Osteocyte (in vitro differentiated cells): ENCODE results near the gene DNM2. TPM values are rescaled to one million over a fixed set of nuclear protein-coding genes. Genes with fewer than 3 reads are reported as not detected.
"Not testable (repeated sequence)": the region's sequence is repeated elsewhere in the genome, so short reads cannot be mapped to it uniquely, and the experiment has no call there.

Experiments used
- DNase-seq: peaks from one replicate; pipeline ENCODE4 v3.0.0; 2021; ENCODE audit warnings: mixed read lengths; ENCODE audit not compliant: unreplicated experiment; ENCODE audit errors: extremely low spot score
- H3K27ac Mint-ChIP-seq: one replicate; pipeline ENCODE4 v1.8.0; 2021; ENCODE audit warnings: mild to moderate bottlenecking, mixed read lengths; ENCODE audit not compliant: unreplicated experiment
- H3K27me3 Mint-ChIP-seq: one replicate; pipeline ENCODE4 v1.8.0; 2021; ENCODE audit warnings: mixed read lengths; ENCODE audit not compliant: unreplicated experiment
- H3K36me3 Mint-ChIP-seq: one replicate; pipeline ENCODE4 v1.8.0; 2021; ENCODE audit warnings: mixed read lengths; ENCODE audit not compliant: unreplicated experiment
- H3K4me1 Mint-ChIP-seq: one replicate; pipeline ENCODE4 v1.8.0; 2021; ENCODE audit warnings: mixed read lengths; ENCODE audit not compliant: unreplicated experiment
- H3K4me3 Mint-ChIP-seq: one replicate; pipeline ENCODE4 v1.8.0; 2021; ENCODE audit warnings: mild to moderate bottlenecking, moderate library complexity, mixed read lengths; ENCODE audit not compliant: unreplicated experiment
- H3K9me3 Mint-ChIP-seq: one replicate; pipeline ENCODE4 v1.8.0; 2021; ENCODE audit warnings: mixed read lengths; ENCODE audit not compliant: unreplicated experiment
- total RNA-seq: library from RNA; stranded (reverse); gene quantifications from 2 replicates; pipeline ENCODE4 v1.2.1, GENCODE V29; 2021
- TF ChIP-seq, protein P1 (sequence below): fragments of 200-600 bp; sonication (generic); IDR thresholded peaks from 2 replicates; pipeline ENCODE4 v1.5.0; 2021; ENCODE audit warnings: antibody characterized with exemption, mild to moderate bottlenecking, moderate library complexity

DNM2 gene
- total RNA-seq, 1 donor from 2014 or later, result 157 TPM

GRCh38 chr19:10756791-10757190 lies 38.9 kb downstream of the DNM2 start:
- peaks cover 5% of the 10 kb centered on the region for H3K36me3 Mint-ChIP-seq
- no peak overlapping the region for H3K4me3 Mint-ChIP-seq
- no peak overlapping the region for H3K27ac Mint-ChIP-seq
- H3K9me3 Mint-ChIP-seq, result no peaks in the 10 kb centered on the region
- no peaks in the 10 kb centered on the region for H3K27me3 Mint-ChIP-seq
- no peak for DNase-seq
- TF ChIP-seq, protein P1, sequence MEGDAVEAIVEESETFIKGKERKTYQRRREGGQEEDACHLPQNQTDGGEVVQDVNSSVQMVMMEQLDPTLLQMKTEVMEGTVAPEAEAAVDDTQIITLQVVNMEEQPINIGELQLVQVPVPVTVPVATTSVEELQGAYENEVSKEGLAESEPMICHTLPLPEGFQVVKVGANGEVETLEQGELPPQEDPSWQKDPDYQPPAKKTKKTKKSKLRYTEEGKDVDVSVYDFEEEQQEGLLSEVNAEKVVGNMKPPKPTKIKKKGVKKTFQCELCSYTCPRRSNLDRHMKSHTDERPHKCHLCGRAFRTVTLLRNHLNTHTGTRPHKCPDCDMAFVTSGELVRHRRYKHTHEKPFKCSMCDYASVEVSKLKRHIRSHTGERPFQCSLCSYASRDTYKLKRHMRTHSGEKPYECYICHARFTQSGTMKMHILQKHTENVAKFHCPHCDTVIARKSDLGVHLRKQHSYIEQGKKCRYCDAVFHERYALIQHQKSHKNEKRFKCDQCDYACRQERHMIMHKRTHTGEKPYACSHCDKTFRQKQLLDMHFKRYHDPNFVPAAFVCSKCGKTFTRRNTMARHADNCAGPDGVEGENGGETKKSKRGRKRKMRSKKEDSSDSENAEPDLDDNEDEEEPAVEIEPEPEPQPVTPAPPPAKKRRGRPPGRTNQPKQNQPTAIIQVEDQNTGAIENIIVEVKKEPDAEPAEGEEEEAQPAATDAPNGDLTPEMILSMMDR, result no peak
- peaks cover 28% of the 10 kb centered on the region for H3K4me1 Mint-ChIP-seq

- not testable (repeated sequence) for H3K27ac Mint-ChIP-seq, H3K9me3 Mint-ChIP-seq, H3K36me3 Mint-ChIP-seq, H3K27me3 Mint-ChIP-seq, H3K4me3 Mint-ChIP-seq, DNase-seq
- H3K4me1 Mint-ChIP-seq, result peaks cover 37% of the 10 kb centered on the region
Observed at GRCh38 chr19:10758050-10758449, 40.2 kb downstream of the DNM2 start.

DNA sequence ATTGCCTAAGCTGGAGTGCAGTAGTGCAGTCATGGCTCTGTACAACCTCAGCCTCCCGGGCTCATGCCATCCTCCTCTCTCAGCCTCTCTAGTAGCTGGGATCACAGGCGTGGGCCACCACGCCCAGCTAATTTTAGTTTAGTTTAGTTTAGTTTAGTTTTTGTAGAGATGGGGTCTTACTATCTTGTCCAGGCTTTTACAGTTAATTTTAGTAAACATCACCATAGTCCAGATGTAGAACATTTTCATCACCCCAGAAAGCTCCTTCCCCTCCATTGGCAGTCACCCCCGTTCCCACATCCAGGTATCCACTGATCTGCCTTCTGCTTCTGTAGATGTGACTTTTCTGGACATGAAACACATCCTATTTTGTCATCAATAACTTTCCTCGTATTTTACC lies 41.1 kb downstream of the DNM2 start:
- H3K4me3 Mint-ChIP-seq, result no peak overlapping the region
- H3K27ac Mint-ChIP-seq, result peak overlapping the region; percentile 71
- TF ChIP-seq, protein P1, result no peak
- H3K27me3 Mint-ChIP-seq, result no peaks in the 10 kb centered on the region
- peaks cover 44% of the 10 kb centered on the region for H3K4me1 Mint-ChIP-seq
- H3K36me3 Mint-ChIP-seq, result peaks cover 5% of the 10 kb centered on the region
- H3K9me3 Mint-ChIP-seq, result no peaks in the 10 kb centered on the region
- no peak for DNase-seq

DNA sequence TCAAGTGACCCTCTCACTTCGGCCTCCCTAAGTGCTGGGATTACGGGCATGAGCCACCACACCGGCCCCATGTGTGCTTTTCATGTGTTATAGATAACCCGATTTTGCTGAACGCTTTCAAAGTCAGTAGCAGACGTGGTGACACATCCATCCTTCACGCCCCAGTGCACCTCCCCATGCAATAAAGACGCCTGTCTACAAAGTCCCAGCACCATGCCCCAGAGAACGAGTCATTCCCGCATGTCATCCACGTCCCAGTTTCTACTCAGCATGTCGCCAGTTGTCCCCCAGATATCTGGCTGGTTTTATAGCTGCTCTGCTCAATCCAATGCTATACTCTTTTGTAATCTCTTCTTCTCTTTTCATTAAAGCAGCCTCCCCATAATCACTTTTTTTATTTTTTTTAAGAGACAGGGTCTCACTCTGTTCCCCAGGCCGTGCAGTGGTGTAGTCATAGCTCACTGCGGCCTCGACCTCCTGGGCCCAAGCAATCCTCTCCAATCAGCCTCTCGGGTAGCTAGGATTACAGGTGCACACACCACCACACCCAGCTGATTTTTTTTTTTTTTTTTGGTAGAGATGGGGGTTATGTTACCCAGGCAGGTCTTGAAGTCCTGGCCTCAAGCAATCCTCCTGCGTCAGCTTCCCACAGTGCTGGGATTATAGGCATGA lies 42.5 kb downstream of the DNM2 start:
- Mint-ChIP-seq H3K4me1 (peaks cover 46% of the 10 kb centered on the region), H3K36me3 (peaks cover 6% of the 10 kb centered on the region), H3K27ac (peak overlapping the region; percentile 45), H3K27me3 (no peaks in the 10 kb centered on the region), H3K9me3 (no peaks in the 10 kb centered on the region), H3K4me3 (no peak overlapping the region)
- TF ChIP-seq, protein P1, result no peak
- DNase-seq, result no peak

DNA sequence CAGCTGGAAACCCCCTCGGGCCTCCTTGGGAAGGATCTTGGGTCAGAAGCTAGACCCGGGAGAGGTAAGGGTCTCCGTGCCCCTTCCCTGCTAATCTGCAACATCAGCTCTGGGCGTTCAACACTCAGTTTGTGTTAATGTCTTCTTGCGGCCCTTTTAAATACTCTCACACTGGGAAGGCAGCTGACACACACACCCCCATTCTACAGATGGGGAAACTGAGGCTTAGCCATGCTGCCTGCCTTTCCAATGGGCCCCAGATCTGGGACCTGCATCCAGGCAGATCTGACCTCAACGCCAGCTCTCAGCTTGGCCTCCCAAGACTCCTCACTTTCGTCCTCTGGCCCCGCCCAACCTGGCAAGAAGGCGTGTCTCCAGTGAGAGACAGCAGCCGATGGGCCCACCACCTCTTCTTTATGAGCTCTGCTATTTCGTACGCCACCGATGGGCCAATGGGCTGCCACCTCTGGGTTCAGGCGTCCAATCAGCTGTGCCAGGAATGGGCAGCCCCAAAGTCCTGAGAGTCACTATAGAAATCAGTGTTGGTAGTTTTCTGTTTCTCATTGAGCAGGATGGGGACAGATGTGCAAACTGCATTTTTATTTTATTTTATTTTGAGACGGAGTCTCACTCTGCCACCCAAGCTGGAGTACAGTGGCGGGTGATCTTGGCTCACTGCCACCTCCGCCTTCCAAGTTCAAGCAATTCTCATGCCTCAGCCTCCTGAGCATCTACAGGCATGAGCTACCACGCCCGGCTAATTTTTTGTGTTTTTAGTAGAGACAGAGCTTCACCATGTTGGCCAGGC lies 43.8 kb downstream of the DNM2 start:
- Mint-ChIP-seq H3K27me3 (no peaks in the 10 kb centered on the region), H3K4me3 (no peak overlapping the region), H3K36me3 (peaks cover 6% of the 10 kb centered on the region), H3K27ac (peak overlapping the region; percentile 79), H3K4me1 (peaks cover 59% of the 10 kb centered on the region), H3K9me3 (no peaks in the 10 kb centered on the region)
- TF ChIP-seq, protein P1, result no peak
- DNase-seq, result no peak
